Stimulated activated CD4-positive, alpha-beta T cell treated with anti-CD3 and anti-CD28 coated beads, Interleukin-2, amount 100 ng/mL, for 4 hours (primary cell): ENCODE results near the gene POLR3H.
"Not testable (repeated sequence)": the region's sequence is repeated elsewhere in the genome, so short reads cannot be mapped to it uniquely, and the experiment has no call there.

Source experiments
- DNase-seq: peaks from one replicate; pipeline ENCODE4 v3.0.0-alpha.2; 2020; ENCODE audit warnings: low read depth

POLR3H gene

GRCh38 chr22:41564563-41564962 lies 20.3 kb upstream of the POLR3H start:
- no peak for DNase-seq

GRCh38 chr22:41563051-41563711 lies 18.9 kb upstream of the POLR3H start:
- no peak for DNase-seq

GRCh38 chr22:41562461-41562860 lies 18.2 kb upstream of the POLR3H start:
- DNase-seq: no peak

- DNase-seq: no peak
Observed at GRCh38 chr22:41561788-41562187, 17.5 kb upstream of the POLR3H start.

GRCh38 chr22:41561335-41561734 lies 17.1 kb upstream of the POLR3H start:
- DNase-seq: no peak

GRCh38 chr22:41560095-41560471 lies 15.8 kb upstream of the POLR3H start:
- DNase-seq: no peak

- not testable (repeated sequence) for DNase-seq
Observed at GRCh38 chr22:41558241-41558630, 14.0 kb upstream of the POLR3H start.

- DNase-seq: no peak
Observed at GRCh38 chr22:41557401-41558240, 13.4 kb upstream of the POLR3H start.

GRCh38 chr22:41556561-41556960 lies 12.3 kb upstream of the POLR3H start:
- no peak for DNase-seq

GRCh38 chr22:41555325-41555982 lies 11.2 kb upstream of the POLR3H start:
- DNase-seq: no peak

GRCh38 chr22:41551877-41552582 lies 7.8 kb upstream of the POLR3H start:
- DNase-seq: no peak

GRCh38 chr22:41550952-41551491 lies 6.8 kb upstream of the POLR3H start:
- no peak for DNase-seq

- no peak for DNase-seq
Observed at GRCh38 chr22:41548830-41549211, 4.6 kb upstream of the POLR3H start.

- DNase-seq: no peak
Observed at GRCh38 chr22:41544671-41545476, 604 bp upstream of the POLR3H start.

- DNase-seq: no peak
Observed at GRCh38 chr22:41542224-41542623, 2.0 kb downstream of the POLR3H start.

- DNase-seq: no peak
Observed at GRCh38 chr22:41541484-41541883, 2.8 kb downstream of the POLR3H start.

- DNase-seq: no peak
Observed at GRCh38 chr22:41540365-41540764, 3.9 kb downstream of the POLR3H start.

- DNase-seq: no peak
Observed at GRCh38 chr22:41540006-41540315, 4.3 kb downstream of the POLR3H start.

- no peak for DNase-seq
Observed at GRCh38 chr22:41539146-41540005, 4.9 kb downstream of the POLR3H start.

GRCh38 chr22:41538583-41538982 lies 5.7 kb downstream of the POLR3H start:
- DNase-seq: no peak

GRCh38 chr22:41537203-41537602 lies 7.1 kb downstream of the POLR3H start:
- no peak for DNase-seq
